ENCODE results near the gene BCLAF3. TPM values are rescaled to one million over a fixed set of nuclear protein-coding genes. Genes with fewer than 3 reads are reported as not detected.
A peak's percentile ranks its signal among the peaks of the same experiment; 100 is the strongest.

The BCLAF3 gene
- total RNA-seq, 6 experiments from 2014 or later = 3.7 to 5.0 (median 4.7) TPM

- Mint-ChIP-seq H3K27ac (no peak overlapping the region), H3K9me3 (no peaks in the 10 kb centered on the region), H3K36me3 (ENCODE audit: low read depth) (no peaks in the 10 kb centered on the region), H3K27me3 (ENCODE audit: insufficient read depth) (no peaks in the 10 kb centered on the region), H3K4me1 (ENCODE audit: low read depth) (peaks cover 18% of the 10 kb centered on the region), H3K4me3 (no peak overlapping the region)
- no peak for DNase-seq
- no peak for TF ChIP-seq CTCF (IDR thresholded peaks at IDR 0.05)
These were observed 32.0 kb downstream of the BCLAF3 start for GRCh38 chrX:19958552-19959486.

GRCh38 chrX:19956923-19957322, 33.9 kb downstream of the BCLAF3 start:
- TF ChIP-seq CTCF (IDR thresholded peaks at IDR 0.05) = no peak
- Mint-ChIP-seq H3K4me3 (no peak overlapping the region), H3K27ac (no peak overlapping the region), H3K9me3 (no peaks in the 10 kb centered on the region), H3K27me3 (ENCODE audit: insufficient read depth) (no peaks in the 10 kb centered on the region), H3K4me1 (ENCODE audit: low read depth) (peaks cover 18% of the 10 kb centered on the region), H3K36me3 (ENCODE audit: low read depth) (no peaks in the 10 kb centered on the region)
- DNase-seq = no peak

- Mint-ChIP-seq H3K9me3 (no peaks in the 10 kb centered on the region), H3K36me3 (ENCODE audit: low read depth) (no peaks in the 10 kb centered on the region), H3K27me3 (ENCODE audit: insufficient read depth) (no peaks in the 10 kb centered on the region), H3K4me3 (no peak overlapping the region), H3K4me1 (ENCODE audit: low read depth) (peaks cover 18% of the 10 kb centered on the region), H3K27ac (no peak overlapping the region)
- DNase-seq = no peak
- no peak for TF ChIP-seq CTCF (IDR thresholded peaks at IDR 0.05)
These were observed 34.6 kb downstream of the BCLAF3 start for GRCh38 chrX:19956306-19956705.

- TF ChIP-seq CTCF (IDR thresholded peaks at IDR 0.05) = no peak
- Mint-ChIP-seq H3K27ac (no peak overlapping the region), H3K9me3 (no peaks in the 10 kb centered on the region), H3K36me3 (ENCODE audit: low read depth) (no peaks in the 10 kb centered on the region), H3K4me3 (no peak overlapping the region), H3K4me1 (ENCODE audit: low read depth) (peaks cover 18% of the 10 kb centered on the region), H3K27me3 (ENCODE audit: insufficient read depth) (no peaks in the 10 kb centered on the region)
- no peak for DNase-seq
These were observed 35.6 kb downstream of the BCLAF3 start for GRCh38 chrX:19955306-19955705.

GRCh38 chrX:19954335-19955096, 36.3 kb downstream of the BCLAF3 start:
- Mint-ChIP-seq H3K4me1 (ENCODE audit: low read depth) (peaks cover 18% of the 10 kb centered on the region), H3K27ac (peak overlapping the region; percentile 4; the same call in 1 of the 2 replicates), H3K27me3 (ENCODE audit: insufficient read depth) (no peaks in the 10 kb centered on the region), H3K4me3 (no peak overlapping the region), H3K36me3 (ENCODE audit: low read depth) (no peaks in the 10 kb centered on the region), H3K9me3 (no peaks in the 10 kb centered on the region)
- no peak for TF ChIP-seq CTCF (IDR thresholded peaks at IDR 0.05)
- peak; percentile 1 for DNase-seq

Data from HFFc6 (cell line).